GM12878 (cell line): ENCODE results near the gene GSG1L. TPM values are rescaled to one million over a fixed set of nuclear protein-coding genes. Genes with fewer than 3 reads are reported as not detected.

Experiments used
- ATAC-seq: fragments of 200-7000 bp; cut with Tn5 transposase; 3 replicates; pipeline ENCODE4 v1.9.1; 2020; ENCODE audit warnings: mild to moderate bottlenecking, moderate library complexity
- BruUV-seq: library from RNA; stranded (reverse); fragments of 400-500 nt; replicated peaks from 2 replicates; lab custom pipeline; 2021; lab: Mats Ljungman, UMichigan
- CTCF ChIA-PET: fragments of 300-600 bp; sonication (Branson Sonifier 250); formaldehyde crosslinking; extraction: SDS; loops from one replicate; lab custom pipeline; 2021; ENCODE audit warnings: inconsistent platforms; lab: Yijun Ruan, JAX
- POLR2A ChIA-PET: fragments of 350-600 bp; formaldehyde crosslinking; extraction: SDS; loops from one replicate; lab custom pipeline; 2021; ENCODE audit warnings: inconsistent platforms; lab: Charles Lee
- RAD21 ChIA-PET: fragments of 300-600 bp; sonication (Branson Sonifier 250); formaldehyde crosslinking; loops from one replicate; lab custom pipeline; 2023; ENCODE audit warnings: antibody characterized with exemption; ENCODE audit not compliant: unreplicated experiment; lab: Charles Lee
- SMC1A ChIA-PET: fragments of 300-600 bp; sonication (Branson Sonifier 250); formaldehyde crosslinking; loops from one replicate; lab custom pipeline; 2023; ENCODE audit not compliant: unreplicated experiment, uncharacterized antibody; lab: Charles Lee
- DNase-seq: peaks from one replicate; pipeline ENCODE4 v3.0.0-alpha.2; 2011; ENCODE audit warnings: low read depth, low spot score
- FAIRE-seq: peaks from 3 replicates; lab custom pipeline; 2011; peaks lifted over from hg19 to GRCh38; lab: Jason Lieb, UNC
- H2AFZ ChIP-seq: 2 replicates; pipeline ENCODE4 v1.6.0; 2011; ENCODE audit warnings: low read depth, low read length, control low read depth; ENCODE audit not compliant: control insufficient read depth
- H3K27ac ChIP-seq: 2 replicates; pipeline ENCODE4 v1.5.1; 2011; ENCODE audit warnings: control low read depth; ENCODE audit not compliant: control insufficient read depth, insufficient read depth
- H3K27me3 ChIP-seq, 2 experiments: replicated peaks in 1 of 2; 2 replicates each; pipeline versions ENCODE4 v1.6.0 to v1.6.1; 2011; ENCODE audit warnings: low read length in 1 of 2; ENCODE audit not compliant: control insufficient read depth in 2 of 2, insufficient read depth in 2 of 2
- H3K36me3 ChIP-seq, 2 experiments: 2 replicates each; pipeline ENCODE4 v1.5.1; 2011; ENCODE audit warnings: low read length in 1 of 2; ENCODE audit not compliant: control insufficient read depth in 2 of 2, insufficient read depth in 2 of 2
- H3K4me1 ChIP-seq: 2 replicates; pipeline ENCODE4 v1.6.1; 2011; ENCODE audit warnings: mild to moderate bottlenecking, low read length, moderate library complexity, mixed read lengths; ENCODE audit not compliant: control insufficient read depth, insufficient read depth
- H3K4me2 ChIP-seq: 2 replicates; pipeline ENCODE4 v1.6.0; 2011; ENCODE audit warnings: control low read depth; ENCODE audit not compliant: control insufficient read depth, insufficient read depth
- H3K4me3 ChIP-seq: fragments of 200-600 bp; sonication (generic); 2 replicates; pipeline ENCODE4 v1.5.1; 2016
- H3K79me2 ChIP-seq: 2 replicates; pipeline ENCODE4 v1.6.0; 2011; ENCODE audit warnings: low read length; ENCODE audit not compliant: control insufficient read depth, insufficient read depth
- H3K9ac ChIP-seq: 2 replicates; pipeline ENCODE4 v1.8.0; 2011; ENCODE audit warnings: low read length, control low read depth, mixed read lengths; ENCODE audit not compliant: control insufficient read depth, insufficient read depth
- H3K9me3 ChIP-seq: replicated peaks from 3 replicates; pipeline ENCODE4 v1.5.1; 2011; ENCODE audit warnings: mild to moderate bottlenecking, low read length; ENCODE audit not compliant: control insufficient read depth, insufficient read depth
- H4K20me1 ChIP-seq: 2 replicates; pipeline ENCODE4 v1.6.0; 2011; ENCODE audit not compliant: control insufficient read depth, insufficient read depth
- BCL11A ChIP-seq: IDR thresholded peaks from 2 replicates; pipeline ENCODE4 v1.6.1; 2011; ENCODE audit warnings: low read depth, low read length
- HCFC1 ChIP-seq: fragments of 150-350 bp; IDR thresholded peaks from 2 replicates; pipeline ENCODE4 v1.6.1; 2014; ENCODE audit warnings: low read length
- HDGF ChIP-seq: fragments of 450-650 bp; IDR thresholded peaks from 2 replicates; pipeline ENCODE4 v1.6.1; 2016; ENCODE audit warnings: antibody characterized with exemption
- MTA2 ChIP-seq: fragments of 450-650 bp; IDR thresholded peaks from 2 replicates; pipeline ENCODE4 v1.6.1; 2016; ENCODE audit warnings: low read depth, mild to moderate bottlenecking, moderate library complexity
- NFIC ChIP-seq: IDR thresholded peaks from 2 replicates; pipeline ENCODE4 v1.6.1; 2012; ENCODE audit warnings: low read depth, mild to moderate bottlenecking, inconsistent platforms, low read length, moderate library complexity
- NR2C1 ChIP-seq: fragments of 450-650 bp; IDR thresholded peaks from 2 replicates; pipeline ENCODE4 v1.6.1; 2017; ENCODE audit warnings: antibody characterized with exemption, mild to moderate bottlenecking, moderate library complexity
- PAX5 ChIP-seq: IDR thresholded peaks from 2 replicates; pipeline ENCODE4 v1.6.1; 2011; ENCODE audit warnings: low read depth, low read length, borderline replicate concordance
- RAD51 ChIP-seq: fragments of 450-650 bp; IDR thresholded peaks from 2 replicates; pipeline ENCODE4 v1.6.1; 2016; ENCODE audit warnings: moderate library complexity, mild to moderate bottlenecking, inconsistent platforms
- RBBP5 ChIP-seq: fragments of 200-600 bp; sonication (generic); conservative IDR thresholded peaks from 2 replicates; pipeline ENCODE4 v1.6.1; 2016
- SP1 ChIP-seq: IDR thresholded peaks from one replicate; pipeline ENCODE4 v1.6.1; 2011; ENCODE audit warnings: low read depth, low read length
- ZBED1 ChIP-seq: IDR thresholded peaks from 2 replicates; pipeline ENCODE4 v1.6.1; 2016; ENCODE audit warnings: borderline replicate concordance
- ZNF207 ChIP-seq: fragments of 450-650 bp; IDR thresholded peaks from 2 replicates; pipeline ENCODE4 v1.6.1; 2014; ENCODE audit warnings: antibody characterized with exemption, mild to moderate bottlenecking, borderline replicate concordance
- ZNF217 ChIP-seq: fragments of 450-650 bp; IDR thresholded peaks from 2 replicates; pipeline ENCODE4 v1.6.1; 2017; ENCODE audit warnings: antibody characterized with exemption, mild to moderate bottlenecking
- ZNF274 ChIP-seq: IDR thresholded peaks from one replicate; pipeline ENCODE4 v1.8.0; 2011; ENCODE audit not compliant: insufficient read length, insufficient read depth
- WGBS: methylation state at CpG from one replicate; pipeline ENCODE4 v1.1.6; 2016; ENCODE audit warnings: low lambda C conversion rate; ENCODE audit not compliant: insufficient replicate concordance, insufficient coverage; ENCODE audit errors: missing lambda C conversion rate; 5-methylcytosine and 5-hydroxymethylcytosine counted together
- in situ Hi-C: fragments of 300-500 bp; cut with MboI; formaldehyde crosslinking; loops from 9 replicates; pipeline ENCODE4 v1.14.3; 2018; ENCODE audit warnings: mixed read lengths
- intact Hi-C: fragments of 100-400 bp; cut with micrococcal nuclease; formaldehyde crosslinking; loops from one replicate; pipeline ENCODE4 v1.14.2; 2022; ENCODE audit not compliant: unreplicated experiment
- polyA plus RNA-seq, 11 experiments: library from polyadenylated mRNA; depleted of rRNA in 4 of 11; unstranded in 6 of 11; stranded (reverse) in 5 of 11; fragments of >200 nt; fragmentation: Nextera tagmentation in 4 of 11; fragmentation: Illumina TruSeq in 1 of 11; extraction: Ambion mirVana in 4 of 11; extraction: Trizol in 1 of 11; gene quantifications; 1 replicate in 1 of 11; 2 replicates in 10 of 11; pipeline versions ENCODE4 v1.2.1 to v1.2.3, GENCODE V29; 2011 to 2016; ENCODE audit warnings: inconsistent platforms in 2 of 11, missing spikeins in 2 of 11, low read depth in 1 of 11
- total RNA-seq, 4 experiments: library from RNA; depleted of rRNA in 3 of 4; stranded (reverse); fragments of >200 nt in 3 of 4; fragmentation: Illumina TruSeq in 1 of 4; extraction: Trizol in 1 of 4; gene quantifications; 2 replicates each; pipeline versions ENCODE4 v1.2.1 to v1.2.3, GENCODE V29; 2013 to 2021
- TF ChIP-seq, protein P1 (sequence below): fragments of 450-650 bp; IDR thresholded peaks from 2 replicates; pipeline ENCODE4 v1.6.1; 2014; ENCODE audit warnings: mild to moderate bottlenecking
- TF ChIP-seq, protein P2 (sequence below): IDR thresholded peaks from 2 replicates; pipeline ENCODE4 v1.6.1; 2012; ENCODE audit warnings: improper control_type of control experiment, low read depth, low read length; ENCODE audit not compliant: insufficient replicate concordance
- TF ChIP-seq, protein P3 (sequence below): IDR thresholded peaks from 2 replicates; pipeline ENCODE4 v1.6.1; 2012; ENCODE audit warnings: low read length, inconsistent platforms
- TF ChIP-seq, protein P4 (sequence below): IDR thresholded peaks from 2 replicates; pipeline ENCODE4 v1.6.1; 2011; ENCODE audit warnings: low read depth, mild to moderate bottlenecking, low read length, moderate library complexity, borderline replicate concordance; ENCODE audit errors: extremely low read depth

GSG1L gene
- total and polyA plus RNA-seq, 10 of the 15 experiments (the other 5 are each of a cell fraction or from before 2014, with no cell fraction given) = not detected

GRCh38 chr16:28084209-28084608 lies 20.7 kb upstream of the GSG1L start (continued):
- TF ChIP-seq RBBP5 (no peak), ZNF217 (no peak), HDGF (no peak), NR2C1 (no peak), MTA2 (no peak), BCL11A (no peak), RAD51 (no peak)
- TF ChIP-seq, protein P1, sequence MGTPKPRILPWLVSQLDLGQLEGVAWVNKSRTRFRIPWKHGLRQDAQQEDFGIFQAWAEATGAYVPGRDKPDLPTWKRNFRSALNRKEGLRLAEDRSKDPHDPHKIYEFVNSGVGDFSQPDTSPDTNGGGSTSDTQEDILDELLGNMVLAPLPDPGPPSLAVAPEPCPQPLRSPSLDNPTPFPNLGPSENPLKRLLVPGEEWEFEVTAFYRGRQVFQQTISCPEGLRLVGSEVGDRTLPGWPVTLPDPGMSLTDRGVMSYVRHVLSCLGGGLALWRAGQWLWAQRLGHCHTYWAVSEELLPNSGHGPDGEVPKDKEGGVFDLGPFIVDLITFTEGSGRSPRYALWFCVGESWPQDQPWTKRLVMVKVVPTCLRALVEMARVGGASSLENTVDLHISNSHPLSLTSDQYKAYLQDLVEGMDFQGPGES = no peak

GRCh38 chr16:28082624-28083023 lies 19.1 kb upstream of the GSG1L start:
- CTCF ChIA-PET = no interaction called here
- intact Hi-C loops = no loop called here
- in situ Hi-C loops = no loop called here

More at GRCh38 chr16:28082624-28083023, 19.1 kb upstream of the GSG1L start:
- DNase-seq (no peak), ATAC-seq (no peak), FAIRE-seq (no peak)
- no peaks in the 10 kb centered on the region for H3K79me2 ChIP-seq
- H3K4me3 ChIP-seq = no peak overlapping the region
- POLR2A ChIA-PET = no interaction called here
- no peak overlapping the region for H3K9ac ChIP-seq
- no peak overlapping the region for H3K4me2 ChIP-seq
- no peaks in the 10 kb centered on the region for H3K36me3 ChIP-seq
- SMC1A ChIA-PET = no interaction called here
- no TSS peak for BruUV-seq
- H3K4me1 ChIP-seq = no peaks in the 10 kb centered on the region
- H2AFZ ChIP-seq = no peak overlapping the region
- no peaks in the 10 kb centered on the region for H3K27me3 ChIP-seq
- RAD21 ChIA-PET = no interaction called here
- H3K27ac ChIP-seq = no peak overlapping the region
- no peaks in the 10 kb centered on the region for H4K20me1 ChIP-seq
- H3K9me3 ChIP-seq = no peaks in the 10 kb centered on the region
- 83% methylated on average over 13 of the region's 13 CpGs for WGBS
- TF ChIP-seq NFIC (no peak), MTA2 (no peak), ZBED1 (no peak), PAX5 (no peak), HCFC1 (no peak), ZNF274 (no peak), SP1 (no peak), ZNF207 (no peak), HDGF (no peak)
- TF ChIP-seq, protein P2, sequence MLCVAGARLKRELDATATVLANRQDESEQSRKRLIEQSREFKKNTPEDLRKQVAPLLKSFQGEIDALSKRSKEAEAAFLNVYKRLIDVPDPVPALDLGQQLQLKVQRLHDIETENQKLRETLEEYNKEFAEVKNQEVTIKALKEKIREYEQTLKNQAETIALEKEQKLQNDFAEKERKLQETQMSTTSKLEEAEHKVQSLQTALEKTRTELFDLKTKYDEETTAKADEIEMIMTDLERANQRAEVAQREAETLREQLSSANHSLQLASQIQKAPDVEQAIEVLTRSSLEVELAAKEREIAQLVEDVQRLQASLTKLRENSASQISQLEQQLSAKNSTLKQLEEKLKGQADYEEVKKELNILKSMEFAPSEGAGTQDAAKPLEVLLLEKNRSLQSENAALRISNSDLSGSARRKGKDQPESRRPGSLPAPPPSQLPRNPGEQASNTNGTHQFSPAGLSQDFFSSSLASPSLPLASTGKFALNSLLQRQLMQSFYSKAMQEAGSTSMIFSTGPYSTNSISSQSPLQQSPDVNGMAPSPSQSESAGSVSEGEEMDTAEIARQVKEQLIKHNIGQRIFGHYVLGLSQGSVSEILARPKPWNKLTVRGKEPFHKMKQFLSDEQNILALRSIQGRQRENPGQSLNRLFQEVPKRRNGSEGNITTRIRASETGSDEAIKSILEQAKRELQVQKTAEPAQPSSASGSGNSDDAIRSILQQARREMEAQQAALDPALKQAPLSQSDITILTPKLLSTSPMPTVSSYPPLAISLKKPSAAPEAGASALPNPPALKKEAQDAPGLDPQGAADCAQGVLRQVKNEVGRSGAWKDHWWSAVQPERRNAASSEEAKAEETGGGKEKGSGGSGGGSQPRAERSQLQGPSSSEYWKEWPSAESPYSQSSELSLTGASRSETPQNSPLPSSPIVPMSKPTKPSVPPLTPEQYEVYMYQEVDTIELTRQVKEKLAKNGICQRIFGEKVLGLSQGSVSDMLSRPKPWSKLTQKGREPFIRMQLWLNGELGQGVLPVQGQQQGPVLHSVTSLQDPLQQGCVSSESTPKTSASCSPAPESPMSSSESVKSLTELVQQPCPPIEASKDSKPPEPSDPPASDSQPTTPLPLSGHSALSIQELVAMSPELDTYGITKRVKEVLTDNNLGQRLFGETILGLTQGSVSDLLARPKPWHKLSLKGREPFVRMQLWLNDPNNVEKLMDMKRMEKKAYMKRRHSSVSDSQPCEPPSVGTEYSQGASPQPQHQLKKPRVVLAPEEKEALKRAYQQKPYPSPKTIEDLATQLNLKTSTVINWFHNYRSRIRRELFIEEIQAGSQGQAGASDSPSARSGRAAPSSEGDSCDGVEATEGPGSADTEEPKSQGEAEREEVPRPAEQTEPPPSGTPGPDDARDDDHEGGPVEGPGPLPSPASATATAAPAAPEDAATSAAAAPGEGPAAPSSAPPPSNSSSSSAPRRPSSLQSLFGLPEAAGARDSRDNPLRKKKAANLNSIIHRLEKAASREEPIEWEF = no peak
- TF ChIP-seq, protein P3, sequence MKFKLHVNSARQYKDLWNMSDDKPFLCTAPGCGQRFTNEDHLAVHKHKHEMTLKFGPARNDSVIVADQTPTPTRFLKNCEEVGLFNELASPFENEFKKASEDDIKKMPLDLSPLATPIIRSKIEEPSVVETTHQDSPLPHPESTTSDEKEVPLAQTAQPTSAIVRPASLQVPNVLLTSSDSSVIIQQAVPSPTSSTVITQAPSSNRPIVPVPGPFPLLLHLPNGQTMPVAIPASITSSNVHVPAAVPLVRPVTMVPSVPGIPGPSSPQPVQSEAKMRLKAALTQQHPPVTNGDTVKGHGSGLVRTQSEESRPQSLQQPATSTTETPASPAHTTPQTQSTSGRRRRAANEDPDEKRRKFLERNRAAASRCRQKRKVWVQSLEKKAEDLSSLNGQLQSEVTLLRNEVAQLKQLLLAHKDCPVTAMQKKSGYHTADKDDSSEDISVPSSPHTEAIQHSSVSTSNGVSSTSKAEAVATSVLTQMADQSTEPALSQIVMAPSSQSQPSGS = no peak
- TF ChIP-seq, protein P4, sequence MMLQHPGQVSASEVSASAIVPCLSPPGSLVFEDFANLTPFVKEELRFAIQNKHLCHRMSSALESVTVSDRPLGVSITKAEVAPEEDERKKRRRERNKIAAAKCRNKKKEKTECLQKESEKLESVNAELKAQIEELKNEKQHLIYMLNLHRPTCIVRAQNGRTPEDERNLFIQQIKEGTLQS = no peak
